ENCODE data around the gene RFLNA. TPM values are rescaled to one million over a fixed set of nuclear protein-coding genes. Genes with fewer than 3 reads are reported as not detected.

The RFLNA gene
- polyA plus RNA-seq, 1 donor: 64.3 TPM

DNA sequence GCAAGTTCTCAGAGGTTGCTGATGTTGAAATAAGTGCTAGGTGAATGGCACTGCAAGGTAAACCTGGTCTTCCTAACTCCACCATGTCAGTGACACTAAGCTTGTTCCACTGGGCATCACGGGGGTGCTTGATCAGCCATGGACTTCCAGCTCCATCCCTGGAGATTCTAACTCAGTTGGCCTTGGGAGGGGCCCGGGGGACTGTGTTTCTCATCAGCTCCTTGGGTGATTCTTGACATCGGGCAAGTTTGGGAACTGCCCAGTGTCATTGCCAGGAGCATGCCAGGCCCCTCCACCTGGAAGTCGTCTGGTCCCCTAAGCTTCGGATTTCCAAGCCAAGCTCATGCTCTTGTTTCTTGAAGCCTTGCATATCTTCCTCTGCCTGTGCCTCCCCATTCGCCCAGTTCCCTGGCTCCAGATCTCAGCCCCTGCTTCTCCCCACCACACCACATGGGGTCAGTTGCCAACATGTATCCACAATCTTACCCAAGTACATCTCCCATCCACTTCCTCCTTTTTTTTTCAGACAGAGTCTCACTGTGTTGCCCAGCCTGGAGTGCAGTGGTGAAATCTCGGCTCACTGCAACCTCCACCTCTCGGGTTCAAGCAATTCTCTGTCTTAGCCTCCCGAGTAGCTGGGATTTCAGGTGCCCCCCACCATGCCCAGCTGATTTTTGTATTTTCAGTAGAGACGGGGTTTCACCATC, 30.7 kb upstream of the RFLNA start:
- Histone ChIP-seq H3K27me3 (ENCODE audit: control insufficient read depth, insufficient read depth, low read length) (no peaks in the 10 kb centered on the region), H3K36me3 (ENCODE audit: control insufficient read depth, insufficient read depth, low read length) (no peaks in the 10 kb centered on the region), H3K4me3 (ENCODE audit: low read length) (no peak overlapping the region), H3K27ac (ENCODE audit: low read length) (no peak overlapping the region), H3K4me1 (ENCODE audit: control insufficient read depth, insufficient read depth, low read length) (no peaks in the 10 kb centered on the region), H3K9me3 (ENCODE audit: control insufficient read depth, low read depth, low read length) (no peaks in the 10 kb centered on the region)
- no CpG with 5 or more reads among the region's 10 CpGs for WGBS (ENCODE audit: insufficient coverage, low lambda C conversion rate)
- no peak for DNase-seq

DNA sequence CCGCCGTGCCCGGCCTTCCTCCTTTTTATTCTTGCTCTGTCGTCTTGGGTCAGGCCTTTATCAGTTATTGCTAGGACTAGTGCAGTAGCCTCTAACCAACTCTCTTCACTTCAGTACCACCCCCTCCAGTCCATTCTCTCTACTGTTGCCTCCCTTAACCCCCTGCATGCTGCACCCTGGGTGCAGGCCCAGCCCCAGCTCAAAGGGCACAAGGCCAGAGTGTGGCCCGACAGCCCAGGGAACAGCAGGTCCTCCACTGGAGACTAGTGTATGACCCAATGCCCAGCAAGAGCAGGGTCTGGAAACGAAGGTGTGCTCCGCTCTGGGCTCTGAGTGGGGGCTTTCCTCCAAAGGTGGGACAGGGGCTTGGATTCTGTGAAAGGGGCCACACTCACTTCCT, 30.0 kb upstream of the RFLNA start:
- H3K36me3 ChIP-seq (ENCODE audit: control insufficient read depth, insufficient read depth, low read length): no peaks in the 10 kb centered on the region
- no peak overlapping the region for H3K4me3 ChIP-seq (ENCODE audit: low read length)
- H3K27me3 ChIP-seq (ENCODE audit: control insufficient read depth, insufficient read depth, low read length): no peaks in the 10 kb centered on the region
- H3K27ac ChIP-seq (ENCODE audit: low read length): no peak overlapping the region
- H3K4me1 ChIP-seq (ENCODE audit: control insufficient read depth, insufficient read depth, low read length): no peaks in the 10 kb centered on the region
- H3K9me3 ChIP-seq (ENCODE audit: control insufficient read depth, low read depth, low read length): no peaks in the 10 kb centered on the region
- WGBS (ENCODE audit: insufficient coverage, low lambda C conversion rate): no CpG with 5 or more reads among the region's 7 CpGs
- DNase-seq: no peak

DNA sequence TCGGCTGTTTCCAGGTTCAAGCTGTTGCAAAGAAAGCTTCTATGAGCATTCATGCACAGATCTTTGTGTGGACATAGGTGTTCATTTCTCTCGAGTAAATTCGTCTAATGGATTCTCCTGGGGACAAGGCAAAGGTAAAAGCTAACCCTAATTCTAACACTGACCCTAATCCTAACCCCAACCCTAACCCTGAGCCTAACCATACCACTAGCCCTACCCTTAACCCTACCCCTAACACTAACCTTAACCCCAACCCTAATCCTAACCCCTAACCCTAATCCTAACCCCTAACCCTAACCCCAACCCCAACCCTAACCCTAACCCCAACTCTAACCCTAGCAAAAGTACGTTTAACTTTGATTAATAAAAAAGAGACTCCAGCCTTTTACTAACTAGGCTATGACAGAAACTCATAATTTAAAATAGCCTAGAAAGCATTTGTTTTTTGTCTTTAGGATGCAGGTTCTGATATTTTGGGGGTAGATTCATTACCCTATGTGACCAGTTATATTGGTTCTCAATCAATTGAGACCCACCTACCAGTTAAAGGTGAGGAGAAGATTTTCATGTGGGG, 27.6 kb upstream of the RFLNA start:
- DNase-seq: no peak
- H3K4me3 ChIP-seq (ENCODE audit: low read length): no peak overlapping the region
- no peaks in the 10 kb centered on the region for H3K4me1 ChIP-seq (ENCODE audit: control insufficient read depth, insufficient read depth, low read length)
- H3K27ac ChIP-seq (ENCODE audit: low read length): no peak overlapping the region
- WGBS (ENCODE audit: insufficient coverage, low lambda C conversion rate): no CpG with 5 or more reads among the region's 4 CpGs
- H3K27me3 ChIP-seq (ENCODE audit: control insufficient read depth, insufficient read depth, low read length): no peaks in the 10 kb centered on the region
- H3K9me3 ChIP-seq (ENCODE audit: control insufficient read depth, low read depth, low read length): no peaks in the 10 kb centered on the region
- no peaks in the 10 kb centered on the region for H3K36me3 ChIP-seq (ENCODE audit: control insufficient read depth, insufficient read depth, low read length)

GRCh38 chr12:124270671-124271070, 24.2 kb upstream of the RFLNA start:
- no CpG with 5 or more reads among the region's 6 CpGs for WGBS (ENCODE audit: insufficient coverage, low lambda C conversion rate)

GRCh38 chr12:124273630-124274029, 21.3 kb upstream of the RFLNA start:
- no CpG with 5 or more reads among the region's 3 CpGs for WGBS (ENCODE audit: insufficient coverage, low lambda C conversion rate)
- no peak overlapping the region for H3K27ac ChIP-seq (ENCODE audit: low read length)
- peak; percentile 82 to 86 for DNase-seq

More at GRCh38 chr12:124270671-124271070, 24.2 kb upstream of the RFLNA start:
- no peak for DNase-seq
- no peaks in the 10 kb centered on the region for H3K9me3 ChIP-seq (ENCODE audit: control insufficient read depth, low read depth, low read length)
- no peak overlapping the region for H3K27ac ChIP-seq (ENCODE audit: low read length)
- H3K4me1 ChIP-seq (ENCODE audit: control insufficient read depth, insufficient read depth, low read length): peaks cover 10% of the 10 kb centered on the region
- H3K27me3 ChIP-seq (ENCODE audit: control insufficient read depth, insufficient read depth, low read length): no peaks in the 10 kb centered on the region
- no peak overlapping the region for H3K4me3 ChIP-seq (ENCODE audit: low read length)
- H3K36me3 ChIP-seq (ENCODE audit: control insufficient read depth, insufficient read depth, low read length): no peaks in the 10 kb centered on the region

DNA sequence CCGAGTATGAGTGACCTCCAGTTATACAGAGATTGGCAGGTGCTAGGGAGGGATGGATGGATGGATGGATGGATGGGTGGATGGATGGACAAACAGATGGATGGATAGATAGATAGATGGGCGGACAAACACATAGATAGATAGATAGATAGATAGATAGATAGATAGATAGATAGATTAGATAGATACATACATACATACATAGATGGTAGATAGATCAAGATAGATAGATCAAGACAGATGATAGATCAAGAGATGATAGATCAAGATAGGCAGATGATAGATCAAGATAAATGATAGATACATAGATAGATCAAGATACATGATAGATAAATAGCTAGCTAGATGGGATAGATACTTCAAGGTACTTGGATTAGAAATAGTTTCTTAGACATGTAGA, 18.6 kb upstream of the RFLNA start:
- Histone ChIP-seq H3K27ac (ENCODE audit: low read length) (no peak overlapping the region), H3K4me1 (ENCODE audit: control insufficient read depth, insufficient read depth, low read length) (peaks cover 46% of the 10 kb centered on the region), H3K9me3 (ENCODE audit: control insufficient read depth, low read depth, low read length) (peaks cover 2% of the 10 kb centered on the region), H3K4me3 (ENCODE audit: low read length) (no peak overlapping the region), H3K36me3 (ENCODE audit: control insufficient read depth, insufficient read depth, low read length) (no peaks in the 10 kb centered on the region), H3K27me3 (ENCODE audit: control insufficient read depth, insufficient read depth, low read length) (no peaks in the 10 kb centered on the region)
- no peak for DNase-seq
- WGBS (ENCODE audit: insufficient coverage, low lambda C conversion rate): 100% methylated on average over 2 of the region's 2 CpGs

More at GRCh38 chr12:124273630-124274029, 21.3 kb upstream of the RFLNA start:
- H3K4me1 ChIP-seq (ENCODE audit: control insufficient read depth, insufficient read depth, low read length): peaks cover 28% of the 10 kb centered on the region
- H3K9me3 ChIP-seq (ENCODE audit: control insufficient read depth, low read depth, low read length): no peaks in the 10 kb centered on the region
- H3K27me3 ChIP-seq (ENCODE audit: control insufficient read depth, insufficient read depth, low read length): no peaks in the 10 kb centered on the region
- no peaks in the 10 kb centered on the region for H3K36me3 ChIP-seq (ENCODE audit: control insufficient read depth, insufficient read depth, low read length)
- H3K4me3 ChIP-seq (ENCODE audit: low read length): no peak overlapping the region

DNA sequence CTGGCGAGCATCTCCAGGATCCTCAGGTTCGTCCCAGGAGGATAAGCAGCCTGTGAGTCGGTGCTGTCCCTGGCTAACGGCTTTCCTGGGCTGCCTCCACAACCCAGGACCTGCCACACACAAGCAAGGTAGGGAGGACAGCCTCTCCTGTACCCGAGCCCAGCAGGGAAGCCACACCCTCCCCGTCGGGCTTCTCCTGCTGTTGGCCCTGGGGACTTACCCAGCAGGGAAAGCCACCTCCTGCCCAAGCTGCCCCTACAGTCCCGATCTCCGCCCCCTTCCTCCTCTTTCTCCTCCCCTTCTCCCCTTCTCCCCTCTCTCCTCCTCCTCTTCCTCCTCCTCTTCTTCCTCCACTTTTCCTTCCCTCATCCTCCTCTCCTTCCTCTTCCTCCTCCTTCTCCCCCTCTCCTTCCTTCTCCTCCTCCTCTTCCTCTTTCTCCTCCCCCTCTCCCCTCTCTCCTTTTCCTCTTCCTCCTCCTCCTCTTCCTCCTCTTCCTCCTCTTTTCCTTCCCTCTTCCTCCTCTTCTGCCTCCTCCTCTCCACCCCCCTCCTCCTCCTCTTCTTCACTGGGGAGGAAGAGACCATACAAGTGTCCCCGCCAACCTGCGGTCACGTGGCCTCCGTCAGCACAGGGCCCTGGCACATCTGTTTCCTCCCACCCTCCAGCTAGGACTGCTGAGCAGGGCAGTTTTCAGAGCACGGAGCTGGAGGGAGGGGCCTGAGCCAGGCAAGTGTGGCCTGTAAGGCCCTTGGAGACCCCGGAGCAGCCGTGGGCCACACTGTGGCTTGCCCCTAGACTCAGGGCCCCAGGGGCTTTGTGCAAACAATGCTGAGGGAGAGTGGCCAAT, 17.3 kb upstream of the RFLNA start:
- H3K9me3 ChIP-seq (ENCODE audit: control insufficient read depth, low read depth, low read length): peaks cover 2% of the 10 kb centered on the region
- H3K27ac ChIP-seq (ENCODE audit: low read length): peak overlapping the region; percentile 77
- 54% methylated on average over 2 of the region's 16 CpGs for WGBS (ENCODE audit: insufficient coverage, low lambda C conversion rate)
- H3K4me3 ChIP-seq (ENCODE audit: low read length): no peak overlapping the region
- H3K27me3 ChIP-seq (ENCODE audit: control insufficient read depth, insufficient read depth, low read length): no peaks in the 10 kb centered on the region
- H3K4me1 ChIP-seq (ENCODE audit: control insufficient read depth, insufficient read depth, low read length): peaks cover 46% of the 10 kb centered on the region
- H3K36me3 ChIP-seq (ENCODE audit: control insufficient read depth, insufficient read depth, low read length): no peaks in the 10 kb centered on the region
- DNase-seq: peak; percentile 21 to 64

DNA sequence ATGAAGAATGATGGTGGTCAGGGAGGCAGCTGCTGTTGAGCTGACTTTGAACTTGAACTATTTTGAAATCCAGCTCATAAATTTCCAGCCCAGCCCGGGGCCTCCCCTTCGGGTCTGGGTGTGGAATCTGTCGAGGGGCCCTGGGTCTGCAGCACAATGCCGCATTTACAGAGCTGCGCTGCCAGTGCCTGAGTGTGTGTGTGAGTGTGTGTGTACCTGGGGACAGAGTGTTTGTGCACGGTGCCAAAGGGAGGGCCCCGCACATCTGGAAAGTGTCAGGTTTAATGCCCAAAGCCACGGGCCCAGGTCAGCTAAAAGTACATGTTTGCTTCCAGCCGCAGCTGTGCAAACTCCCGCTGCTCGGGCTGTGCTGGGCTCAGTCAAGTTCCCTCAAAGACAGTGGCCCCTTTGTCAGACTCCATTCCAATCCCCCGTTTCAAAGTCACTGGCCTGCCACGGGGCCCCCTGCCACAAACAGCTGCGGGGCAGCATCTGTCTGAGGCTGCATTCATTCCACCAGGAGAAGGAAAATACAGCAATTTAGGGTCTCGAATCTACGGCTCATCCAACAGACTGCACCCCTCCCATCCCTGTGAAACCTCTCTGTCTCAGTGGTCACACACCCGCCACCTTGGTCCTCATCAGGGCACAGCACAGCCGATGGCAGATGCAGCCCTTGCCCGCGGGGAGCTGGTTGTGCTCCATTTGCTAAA, 16.3 kb upstream of the RFLNA start:
- H3K27me3 ChIP-seq (ENCODE audit: control insufficient read depth, insufficient read depth, low read length): no peaks in the 10 kb centered on the region
- peak; percentile 76 to 90 for DNase-seq
- H3K27ac ChIP-seq (ENCODE audit: low read length): peak overlapping the region; percentile 77
- H3K36me3 ChIP-seq (ENCODE audit: control insufficient read depth, insufficient read depth, low read length): no peaks in the 10 kb centered on the region
- peaks cover 2% of the 10 kb centered on the region for H3K9me3 ChIP-seq (ENCODE audit: control insufficient read depth, low read depth, low read length)
- WGBS (ENCODE audit: insufficient coverage, low lambda C conversion rate): no CpG with 5 or more reads among the region's 20 CpGs
- H3K4me3 ChIP-seq (ENCODE audit: low read length): no peak overlapping the region
- H3K4me1 ChIP-seq (ENCODE audit: control insufficient read depth, insufficient read depth, low read length): peaks cover 44% of the 10 kb centered on the region

DNA sequence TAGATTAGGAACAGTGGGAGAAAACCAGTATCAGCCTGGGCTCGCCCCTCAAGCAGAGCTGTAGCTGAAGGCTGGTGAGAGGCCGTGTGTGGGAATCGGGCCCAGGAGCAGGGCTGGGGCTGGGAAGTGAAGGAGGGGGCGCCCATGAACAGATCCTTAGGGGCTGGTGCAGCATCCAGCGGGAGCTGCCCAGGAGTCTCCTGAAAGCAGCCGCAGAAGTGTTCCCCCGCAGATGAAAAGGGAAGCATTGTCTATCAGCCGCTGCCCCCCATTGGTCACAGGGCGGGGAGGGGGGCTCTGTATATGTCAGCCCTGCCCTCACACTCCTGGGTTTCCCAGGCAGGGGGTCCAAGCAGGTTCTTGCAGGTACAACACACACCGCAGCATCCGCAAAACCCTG, 15.6 kb upstream of the RFLNA start:
- no peaks in the 10 kb centered on the region for H3K27me3 ChIP-seq (ENCODE audit: control insufficient read depth, insufficient read depth, low read length)
- no peaks in the 10 kb centered on the region for H3K36me3 ChIP-seq (ENCODE audit: control insufficient read depth, insufficient read depth, low read length)
- H3K4me3 ChIP-seq (ENCODE audit: low read length): no peak overlapping the region
- H3K9me3 ChIP-seq (ENCODE audit: control insufficient read depth, low read depth, low read length): peaks cover 2% of the 10 kb centered on the region
- WGBS (ENCODE audit: insufficient coverage, low lambda C conversion rate): no CpG with 5 or more reads among the region's 11 CpGs
- peaks cover 36% of the 10 kb centered on the region for H3K4me1 ChIP-seq (ENCODE audit: control insufficient read depth, insufficient read depth, low read length)
- no peak for DNase-seq
- no peak overlapping the region for H3K27ac ChIP-seq (ENCODE audit: low read length)

GRCh38 chr12:124279846-124280360, 15.0 kb upstream of the RFLNA start:
- DNase-seq: peak; percentile 39 to 60
- Histone ChIP-seq H3K27ac (ENCODE audit: low read length) (no peak overlapping the region), H3K27me3 (ENCODE audit: control insufficient read depth, insufficient read depth, low read length) (no peaks in the 10 kb centered on the region), H3K4me1 (ENCODE audit: control insufficient read depth, insufficient read depth, low read length) (peaks cover 36% of the 10 kb centered on the region), H3K4me3 (ENCODE audit: low read length) (no peak overlapping the region), H3K36me3 (ENCODE audit: control insufficient read depth, insufficient read depth, low read length) (no peaks in the 10 kb centered on the region), H3K9me3 (ENCODE audit: control insufficient read depth, low read depth, low read length) (peaks cover 4% of the 10 kb centered on the region)
- WGBS (ENCODE audit: insufficient coverage, low lambda C conversion rate): 0% methylated on average over 1 of the region's 19 CpGs
